Stimulated activated CD4-positive, alpha-beta T cell treated with anti-CD3 and anti-CD28 coated beads, TNF-alpha, amount 100 ng/mL, for 48 hours (primary cell): ENCODE results near the gene DCLK2.
"Not testable (repeated sequence)": the region's sequence is repeated elsewhere in the genome, so short reads cannot be mapped to it uniquely, and the experiment has no call there.

Experiments used
- DNase-seq, 3 donors: peaks; one replicate each; pipeline ENCODE4 v3.0.0-alpha.2; 2020; ENCODE audit warnings: low read depth in 3 of 3

Gene DCLK2

GRCh38 chr4:150152766-150153165, 74.5 kb downstream of the DCLK2 start:
- DNase-seq = no peak

- no peak for DNase-seq
These were observed 77.1 kb downstream of the DCLK2 start for GRCh38 chr4:150155391-150155790.

GRCh38 chr4:150156543-150156942, 78.3 kb downstream of the DCLK2 start:
- DNase-seq = no peak

DNA sequence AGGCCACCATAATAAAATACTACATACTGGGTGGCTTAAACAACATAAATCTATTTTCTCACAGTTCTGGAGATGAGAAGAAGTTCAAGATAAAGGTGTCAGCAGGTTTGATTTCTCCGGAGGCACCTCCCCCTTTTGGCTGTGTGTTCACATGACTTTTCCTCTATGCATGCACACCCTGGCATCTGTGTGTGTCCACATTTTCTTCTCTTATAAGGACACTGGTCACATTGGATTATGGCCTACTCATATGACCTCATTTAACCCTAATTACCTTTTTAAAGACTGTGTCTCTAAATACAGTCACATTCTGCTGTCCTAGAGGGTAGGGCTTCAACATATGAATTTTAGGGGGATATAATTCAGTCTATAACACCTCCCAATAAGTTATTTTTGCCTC, 79.8 kb downstream of the DCLK2 start:
- DNase-seq = no peak

DNA sequence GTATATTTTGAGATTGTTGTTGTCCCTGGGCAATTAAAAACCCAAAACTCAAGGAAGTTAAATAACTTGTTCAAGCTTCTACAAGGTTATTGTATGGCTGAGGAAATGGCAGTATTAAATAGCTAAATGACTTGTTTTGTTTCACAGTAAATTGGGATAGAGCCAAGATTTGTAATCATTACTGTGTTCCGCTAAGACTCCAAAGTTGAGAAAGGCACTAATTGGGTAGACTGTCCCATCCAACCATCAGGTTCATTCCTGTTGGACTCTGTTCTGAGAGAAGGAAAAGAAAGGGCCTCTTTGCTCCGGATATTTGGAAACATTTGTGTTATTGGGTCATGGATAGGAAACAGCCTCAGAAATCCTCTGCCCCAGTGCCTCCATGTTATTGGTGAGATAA, 82.2 kb downstream of the DCLK2 start:
- DNase-seq = no peak

DNA sequence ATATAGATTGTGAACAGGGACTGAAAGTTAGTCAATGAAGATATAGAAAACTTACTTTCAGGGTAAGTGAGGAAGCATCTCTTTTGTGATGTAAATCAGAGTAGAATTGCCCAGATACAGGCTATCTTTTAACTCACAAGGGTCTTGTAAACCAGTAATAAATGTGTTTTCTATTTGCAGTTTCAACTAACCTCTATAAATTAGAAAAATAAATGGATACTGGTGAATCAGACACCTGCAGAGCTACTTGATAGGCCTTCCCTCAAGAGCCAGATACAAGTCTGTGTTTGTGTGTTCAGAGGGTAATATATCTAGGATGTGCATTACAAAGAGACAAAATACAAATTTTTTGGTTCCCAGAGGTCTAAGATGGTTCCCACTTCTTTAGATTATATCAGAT, 82.9 kb downstream of the DCLK2 start:
- DNase-seq = no peak

GRCh38 chr4:150162020-150162419, 83.8 kb downstream of the DCLK2 start:
- not testable (repeated sequence) for DNase-seq

- no peak for DNase-seq
These were observed 85.8 kb downstream of the DCLK2 start for GRCh38 chr4:150164055-150164454.

DNA sequence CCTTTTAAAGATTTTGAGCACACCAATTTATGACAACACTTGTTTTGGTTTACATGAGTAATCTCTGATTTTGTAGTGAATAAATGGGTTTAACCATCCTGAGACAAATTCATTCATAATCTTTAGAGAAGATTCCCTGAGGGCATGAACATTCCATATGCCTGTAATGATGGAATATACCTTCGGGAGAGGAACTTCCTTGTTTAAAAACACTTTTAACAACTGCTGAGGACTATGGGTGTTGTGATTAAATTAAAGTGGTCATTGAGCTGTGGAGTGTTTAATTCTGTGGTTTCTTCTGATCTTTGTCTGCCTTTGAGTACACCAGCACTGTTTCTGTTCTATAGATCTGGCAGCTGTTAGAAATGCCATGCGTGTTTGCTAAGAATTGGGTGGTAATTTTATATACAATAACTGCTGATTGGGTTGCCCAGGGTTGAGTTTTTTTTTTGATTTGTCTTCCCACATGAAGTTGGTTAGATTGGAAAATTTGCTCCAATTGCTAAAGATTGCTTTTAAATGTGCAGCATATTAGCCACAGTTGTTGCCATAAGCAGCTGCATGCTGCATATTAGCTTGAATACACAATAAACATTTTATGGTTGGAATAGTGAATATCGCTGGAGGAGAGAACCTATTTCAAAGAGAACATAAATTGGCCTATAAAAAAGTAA, 86.8 kb downstream of the DCLK2 start:
- no peak for DNase-seq

DNA sequence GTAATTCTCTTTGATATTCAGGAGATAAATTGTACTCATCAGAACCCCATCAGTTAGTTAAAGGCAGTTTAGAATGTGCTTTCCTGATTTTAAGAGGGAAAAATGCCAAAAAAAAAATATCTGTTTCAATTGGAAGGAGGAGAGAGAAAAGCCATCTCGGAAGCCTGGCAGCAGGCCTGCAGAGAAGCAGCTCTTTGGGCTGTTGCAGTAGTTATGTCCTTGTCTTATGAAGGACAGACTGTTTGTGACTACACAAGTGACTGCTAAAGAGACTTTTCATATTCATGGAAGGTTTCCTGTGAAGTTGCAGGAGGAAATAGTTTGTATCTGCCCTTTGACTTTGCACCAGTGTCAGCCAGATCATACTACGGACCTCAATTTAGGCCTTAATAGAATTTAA, 88.8 kb downstream of the DCLK2 start:
- no peak for DNase-seq

- no peak for DNase-seq
These were observed 95.2 kb downstream of the DCLK2 start for GRCh38 chr4:150173432-150173861.

GRCh38 chr4:150173982-150174398, 95.7 kb downstream of the DCLK2 start:
- no peak for DNase-seq

- DNase-seq = no peak
These were observed 98.3 kb downstream of the DCLK2 start for GRCh38 chr4:150176547-150176946.

- DNase-seq = no peak
These were observed 99.9 kb downstream of the DCLK2 start for GRCh38 chr4:150178161-150178560.

- DNase-seq = no peak
These were observed 103.3 kb downstream of the DCLK2 start for GRCh38 chr4:150181536-150181935.

- DNase-seq = no peak
These were observed 104.5 kb downstream of the DCLK2 start for GRCh38 chr4:150182794-150183193.

DNA sequence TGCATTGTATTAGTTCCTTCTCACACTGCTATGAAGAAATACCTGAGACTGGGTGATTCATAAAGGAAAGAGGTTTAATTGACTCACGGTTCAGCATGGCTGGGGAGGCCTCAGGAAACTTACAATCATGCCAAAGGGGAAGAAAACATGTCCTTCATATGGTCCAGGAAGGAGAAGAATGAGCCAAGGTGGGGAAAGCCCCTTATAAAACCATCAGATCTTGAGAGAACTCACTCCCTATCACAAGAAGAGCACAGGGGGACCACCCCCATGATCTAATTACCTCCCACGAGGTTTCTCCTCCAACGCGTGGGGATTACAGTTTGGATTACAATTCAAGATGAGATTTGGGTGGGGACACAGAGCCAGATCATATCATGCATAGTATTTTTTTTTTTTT, 106.8 kb downstream of the DCLK2 start:
- not testable (repeated sequence) for DNase-seq

GRCh38 chr4:150192986-150193385, 114.7 kb downstream of the DCLK2 start:
- no peak for DNase-seq

DNA sequence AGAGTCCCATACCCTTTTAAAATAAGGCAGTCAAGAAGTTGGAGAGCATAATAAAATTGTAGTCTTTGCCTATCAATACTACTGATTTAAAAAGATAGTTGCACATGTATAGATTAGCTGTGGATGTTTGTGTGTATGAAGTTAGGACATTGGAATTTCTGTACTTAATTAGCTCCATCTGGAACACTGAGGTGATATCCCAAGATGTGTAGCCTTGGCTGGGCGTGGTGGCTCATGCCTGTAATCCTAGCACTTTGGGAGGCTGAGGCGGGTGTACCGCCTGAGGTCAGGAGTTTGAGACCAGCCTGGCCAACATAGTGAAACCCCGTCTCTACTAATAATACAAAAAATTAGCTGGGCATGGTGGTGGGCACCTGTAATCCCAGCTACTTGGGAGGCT, 119.0 kb downstream of the DCLK2 start:
- not testable (repeated sequence) for DNase-seq

GRCh38 chr4:150199056-150199455, 120.8 kb downstream of the DCLK2 start:
- no peak for DNase-seq

- no peak for DNase-seq
These were observed 126.8 kb downstream of the DCLK2 start for GRCh38 chr4:150205016-150205415.

DNA sequence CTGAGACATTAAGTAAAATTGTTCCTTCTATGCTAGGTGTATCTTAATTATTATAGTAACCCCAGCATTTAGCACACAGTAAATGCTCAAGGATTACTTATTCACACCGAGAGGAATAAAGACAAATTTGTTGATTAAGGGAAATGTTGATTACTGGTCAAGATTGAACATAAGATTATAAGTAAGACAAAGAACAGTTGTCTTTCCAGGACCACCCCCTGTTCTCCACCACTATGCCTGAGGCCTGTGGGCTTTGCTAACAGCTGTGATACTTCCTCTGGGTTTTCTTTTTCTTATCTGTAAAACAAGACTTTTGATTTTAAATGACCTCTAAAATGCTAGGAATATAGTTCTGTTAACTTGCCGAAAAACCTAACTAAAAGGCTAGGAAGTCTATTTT, 128.0 kb downstream of the DCLK2 start:
- DNase-seq = no peak

GRCh38 chr4:150206954-150207353, 128.7 kb downstream of the DCLK2 start:
- DNase-seq = no peak

DNA sequence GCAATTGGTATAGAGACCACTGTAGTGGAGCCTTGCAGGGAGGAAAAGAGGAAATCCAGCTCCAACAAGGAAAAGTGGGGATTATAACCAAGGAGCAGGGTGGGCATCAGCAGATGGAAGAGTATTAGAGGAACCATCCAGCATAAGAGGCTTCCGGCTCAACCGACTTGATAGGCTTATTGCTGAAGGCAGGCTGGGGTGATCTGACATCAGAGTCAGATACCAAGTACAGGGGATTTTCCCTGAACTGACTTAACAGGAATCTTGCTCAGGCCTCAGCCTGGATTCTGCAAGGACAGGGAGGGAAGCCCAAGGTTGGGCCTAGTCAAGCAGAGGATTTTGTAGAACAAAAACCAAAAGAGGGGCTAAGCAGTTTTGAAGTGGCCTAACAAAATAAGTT, 129.6 kb downstream of the DCLK2 start:
- no peak for DNase-seq
